ENCODE measurements around the gene TP53INP2. TPM values are rescaled to one million over a fixed set of nuclear protein-coding genes. Genes with fewer than 3 reads are reported as not detected.
"Not testable (repeated sequence)": the region's sequence is repeated elsewhere in the genome, so short reads cannot be mapped to it uniquely, and the experiment has no call there.

Gene TP53INP2
- total RNA-seq (2021; ENCODE audit: unreplicated experiment), result 20.6 TPM
- 21.1 TPM for polyA plus RNA-seq (2012; ENCODE audit: insufficient read length)
- percentile 68 among the genes with signal in this experiment for Bru-seq, nascent RNA
- BruChase-seq, experiment 1, labeled RNA remaining after a 2-hour chase, result percentile 79 among the genes with signal in this experiment
- percentile 92 among the genes with signal in this experiment for BruChase-seq, experiment 2, labeled RNA remaining after a 6-hour chase
- long read RNA-seq, full-length matches to known transcripts, result 1 of 22 reads
- long read RNA-seq, partial matches to known transcripts, result 20 of 22 reads
- long read RNA-seq, other reads (novel, unspliced or antisense), result 1 of 22 reads

GRCh38 chr20:34704177-34705007, at the start of gene TP53INP2:
Gene TP53INP2 (plus strand): TSS chr20:34704344. CDS start chr20:34708740, 4,396 bp downstream.
- peaks cover 8% of the 10 kb centered on the region for H3K4me1 ChIP-seq (ENCODE audit: control insufficient read depth, insufficient read depth, low read length)

GRCh38 chr20:34658654-34659053, 45.5 kb upstream of the TP53INP2 start:
- H3K4me3 ChIP-seq (ENCODE audit: low read depth in 2 of 2, low read length in 2 of 2); DNase-seq (ENCODE audit: low read depth, low spot score); H3K27me3 ChIP-seq (ENCODE audit: control insufficient read depth, insufficient read depth, low read length); intact Hi-C loops (cut with micrococcal nuclease; ENCODE audit: unreplicated experiment); POLR2A ChIA-PET; in situ Hi-C loops (cut with HindIII; ENCODE audit: low pct_unique_long_range_greater_than_20kb, low sequenced_read_pairs); H3K9me3 ChIP-seq (ENCODE audit: control insufficient read depth, insufficient read depth, low read depth, low read length); BruUV-seq (replicated peaks); H3K36me3 ChIP-seq (ENCODE audit: control insufficient read depth, insufficient read depth, low read length); ATAC-seq; H3K4me1 ChIP-seq (ENCODE audit: control insufficient read depth, insufficient read depth, low read length); CTCF ChIA-PET; H3K27ac ChIP-seq (ENCODE audit: low read length): not testable (repeated sequence)

More at GRCh38 chr20:34704177-34705007, at the start of gene TP53INP2:
- H3K36me3 ChIP-seq (ENCODE audit: control insufficient read depth, insufficient read depth, low read length), result no peaks in the 10 kb centered on the region; the same call in 1 of the 2 replicates
- peak within 1 kb of the TSS; percentile 78 for H3K27ac ChIP-seq (ENCODE audit: low read length)
- no peaks in the 10 kb centered on the region for H3K9me3 ChIP-seq (ENCODE audit: control insufficient read depth, insufficient read depth, low read depth, low read length)
- TF ChIP-seq REST (IDR thresholded peaks at IDR 0.05; ENCODE audit: insufficient read depth in 1 of 2, low read depth in 2 of 2, low read length in 1 of 2) (no peak), TCF7L2 (IDR thresholded peaks at IDR 0.05; ENCODE audit: low read depth, low read length) (peak; percentile 72), SIN3A (IDR thresholded peaks at IDR 0.05; ENCODE audit: borderline replicate concordance, insufficient read depth, low read depth, low read length) (peak; percentile 89; the same call in 1 of the 2 replicates)
- ChIA-PET CTCF (no interaction called here), POLR2A (interaction anchor here (0.6 to 0.7 kb wide), 2 partner anchors 50 to 245 kb away, joined by 3 read pairs; no protein-coding TSS in a partner anchor)
- intact Hi-C loops (cut with micrococcal nuclease; ENCODE audit: unreplicated experiment), result loop anchor here (10.0 kb wide), 1 partner anchor 140 kb away; no protein-coding TSS in a partner anchor
- no peak for DNase-seq (ENCODE audit: low read depth, low spot score)
- peak within 1 kb of the TSS; percentile 64 to 87 for H3K4me3 ChIP-seq (ENCODE audit: low read depth in 2 of 2, low read length in 2 of 2)
- in situ Hi-C loops (cut with HindIII; ENCODE audit: low pct_unique_long_range_greater_than_20kb, low sequenced_read_pairs), result no loop called here
- ATAC-seq, result peak; percentile 79
- H3K27me3 ChIP-seq (ENCODE audit: control insufficient read depth, insufficient read depth, low read length), result no peaks in the 10 kb centered on the region
- no TSS peak for BruUV-seq (replicated peaks)

GRCh38 chr20:34661811-34662210, 42.3 kb upstream of the TP53INP2 start:
- in situ Hi-C loops (cut with HindIII; ENCODE audit: low pct_unique_long_range_greater_than_20kb, low sequenced_read_pairs); H3K36me3 ChIP-seq (ENCODE audit: control insufficient read depth, insufficient read depth, low read length); POLR2A ChIA-PET; H3K4me1 ChIP-seq (ENCODE audit: control insufficient read depth, insufficient read depth, low read length); H3K4me3 ChIP-seq (ENCODE audit: low read depth in 2 of 2, low read length in 2 of 2); H3K27me3 ChIP-seq (ENCODE audit: control insufficient read depth, insufficient read depth, low read length); H3K9me3 ChIP-seq (ENCODE audit: control insufficient read depth, insufficient read depth, low read depth, low read length); H3K27ac ChIP-seq (ENCODE audit: low read length); intact Hi-C loops (cut with micrococcal nuclease; ENCODE audit: unreplicated experiment); DNase-seq (ENCODE audit: low read depth, low spot score); BruUV-seq (replicated peaks): not testable (repeated sequence)
- ATAC-seq, result peak; percentile 30; the same call in 1 of the 2 replicates
- CTCF ChIA-PET, result interaction anchor here (1.0 kb wide), 1 partner anchor 108 kb away, joined by 4 read pairs; no protein-coding TSS in a partner anchor

Measured in Panc1 (cell line).